DMS153 (cell line): Measurements from ENCODE around the gene PRSS21.

Source experiments
- DNase-seq: peaks from one replicate; lab custom pipeline; 2025; lab: John Stamatoyannopoulos, UW

The PRSS21 gene

DNA sequence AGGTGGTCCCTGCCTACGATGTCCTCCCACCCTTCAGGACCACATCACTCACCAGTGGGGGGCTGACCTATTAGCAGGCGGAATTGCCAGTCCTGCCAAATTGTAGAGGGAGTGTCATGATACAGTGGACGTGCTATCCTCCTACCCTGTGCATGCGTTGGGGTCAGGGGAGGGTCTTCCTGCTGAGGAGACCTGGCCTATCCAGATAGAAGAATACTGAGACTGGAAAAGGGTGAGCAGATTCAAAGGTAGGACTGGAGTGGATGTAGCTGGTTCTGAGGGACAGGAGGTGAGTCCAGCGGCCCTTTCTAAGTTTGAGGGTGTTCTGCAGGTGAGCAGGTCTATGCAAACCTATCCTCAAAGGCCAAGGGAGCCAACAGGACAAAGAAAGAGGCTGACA lies 10.8 kb upstream of the PRSS21 start:
- DNase-seq: no peak

DNA sequence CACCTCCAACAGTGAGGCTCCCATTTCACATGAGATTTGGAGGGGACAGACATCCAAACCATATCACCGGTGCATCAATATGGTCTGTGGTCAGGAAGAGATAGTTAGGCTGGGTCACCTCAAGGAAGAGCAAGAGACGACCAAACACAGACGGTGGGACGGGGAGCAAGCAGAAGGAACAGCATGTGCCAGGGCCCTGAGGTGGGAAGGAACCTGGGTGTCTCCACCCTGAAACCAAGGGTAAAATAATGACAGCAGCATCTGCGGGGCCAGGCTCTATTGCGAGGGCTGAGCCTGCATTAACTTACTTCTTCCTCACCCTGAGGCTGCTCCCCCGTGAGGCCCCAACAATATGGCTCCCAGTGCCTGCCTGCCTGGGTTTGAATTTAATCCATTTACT lies 8.9 kb upstream of the PRSS21 start:
- DNase-seq: no peak

DNA sequence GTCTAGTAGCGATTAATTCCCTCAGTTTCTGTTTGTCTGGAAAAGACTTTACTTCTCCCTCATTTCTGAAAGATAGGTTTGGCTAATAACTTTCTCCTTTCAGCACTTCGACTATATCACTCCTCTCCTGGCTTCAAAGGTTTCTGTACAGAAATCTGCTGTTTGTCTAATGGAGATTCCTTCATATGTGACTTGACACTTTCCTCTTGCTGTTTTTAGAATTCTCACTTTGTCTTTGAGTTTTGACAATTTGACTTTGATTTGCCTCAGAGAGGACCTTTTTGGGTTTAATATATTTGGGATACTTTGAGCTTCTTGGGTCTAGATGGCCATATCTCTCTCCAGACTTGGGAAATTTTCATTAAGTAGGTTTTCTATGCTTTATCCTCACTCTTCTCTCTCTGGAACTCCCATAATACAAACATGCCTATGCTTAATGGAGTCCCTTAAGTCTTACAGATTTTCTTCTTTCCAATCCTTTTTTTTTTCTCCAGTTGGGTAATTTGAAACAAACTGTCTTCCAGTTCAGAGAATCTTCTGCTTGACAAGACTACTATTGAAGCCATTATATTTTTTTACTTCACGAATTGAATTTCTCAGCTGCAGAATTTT lies 7.8 kb upstream of the PRSS21 start:
- no peak for DNase-seq

- no peak for DNase-seq
These were observed 6.4 kb upstream of the PRSS21 start for GRCh38 chr16:2810651-2811050.

DNA sequence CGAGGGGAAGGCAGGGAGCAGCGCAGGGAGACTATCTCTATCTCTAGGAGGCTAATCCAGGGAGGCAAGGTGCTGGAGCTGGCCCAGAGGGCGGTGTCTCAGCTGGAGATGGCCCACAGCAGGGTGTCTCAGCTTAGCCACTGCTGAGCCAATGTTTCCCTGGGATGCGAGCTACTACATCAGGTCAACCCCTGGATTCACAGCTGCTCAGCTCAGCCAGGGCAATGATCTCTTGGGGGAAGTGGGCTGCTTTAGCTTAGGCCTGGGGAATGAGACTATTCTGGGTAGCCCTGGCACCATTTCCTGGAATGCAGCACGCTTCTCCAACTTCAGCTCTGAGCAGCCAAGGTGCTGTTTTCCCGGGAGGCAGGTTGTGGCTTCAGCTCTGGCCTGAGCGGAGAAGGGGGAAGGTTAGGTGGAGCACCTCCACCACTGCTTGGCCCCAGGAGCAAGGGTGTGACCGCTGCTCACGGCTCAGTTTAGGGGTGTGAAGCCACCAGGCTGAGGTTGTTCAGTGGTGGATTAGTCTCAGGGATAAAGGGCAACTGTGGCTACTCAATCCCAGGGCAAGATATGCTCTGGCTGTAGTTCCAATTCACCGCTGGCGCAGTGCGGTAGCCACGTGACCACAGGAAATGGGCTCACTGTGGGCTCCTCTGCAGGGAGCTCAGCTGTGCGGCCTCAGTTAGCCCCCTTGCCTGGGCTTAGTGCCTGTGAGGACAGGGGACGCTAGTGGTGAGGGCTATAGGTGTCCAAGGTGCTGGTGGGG lies 5.2 kb upstream of the PRSS21 start:
- no peak for DNase-seq

DNA sequence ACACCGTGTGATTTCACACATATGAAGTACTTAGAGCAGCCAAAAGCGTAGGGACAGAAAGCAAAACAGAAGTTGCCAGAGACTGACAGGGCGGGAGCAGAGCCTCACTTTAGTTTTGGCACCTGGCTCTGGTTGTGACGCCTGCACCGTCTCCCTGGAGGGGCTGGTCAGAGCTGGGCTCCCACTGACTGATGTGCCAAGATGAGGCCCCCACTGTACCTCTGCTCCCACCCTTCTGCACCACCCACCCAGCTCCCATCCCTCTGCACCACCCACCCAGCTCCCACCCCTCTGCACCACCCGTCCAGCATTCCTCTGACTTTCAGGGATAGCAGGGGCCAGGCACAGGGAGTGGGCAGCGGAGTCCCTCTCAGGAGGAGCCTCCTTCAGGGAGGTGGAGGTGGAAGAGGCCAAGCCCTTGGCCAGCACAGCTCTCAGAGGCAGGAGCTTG lies 3.2 kb upstream of the PRSS21 start:
- no peak for DNase-seq

GRCh38 chr16:2814551-2815298 lies 2.3 kb upstream of the PRSS21 start:
- no peak for DNase-seq

DNA sequence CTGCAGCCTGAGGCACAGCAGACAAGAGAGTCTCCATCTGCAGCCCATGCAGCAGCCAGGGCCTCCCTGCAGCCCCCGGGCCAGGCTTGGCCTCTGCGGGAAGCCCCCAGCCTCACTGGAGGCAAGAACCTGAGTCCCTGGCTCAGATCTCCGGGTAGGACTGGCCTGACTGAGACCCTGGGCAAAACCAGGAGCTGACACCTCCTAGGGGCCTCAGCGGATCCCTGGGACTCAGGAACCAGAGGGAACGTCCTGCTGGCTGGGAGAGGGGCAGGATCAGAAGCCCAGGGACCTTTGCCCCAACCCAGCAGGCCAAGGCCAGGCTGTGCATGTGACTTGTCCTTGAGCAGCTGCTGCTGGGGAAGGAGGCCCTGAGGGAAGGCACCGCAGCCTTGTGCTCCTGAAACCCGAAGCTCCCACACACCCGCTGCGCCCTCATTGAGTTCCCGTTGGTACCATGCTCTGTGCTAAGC lies 1.7 kb upstream of the PRSS21 start:
- DNase-seq: no peak

GRCh38 chr16:2817340-2818271 lies 569 bp downstream of the PRSS21 start:
- no peak for DNase-seq

DNA sequence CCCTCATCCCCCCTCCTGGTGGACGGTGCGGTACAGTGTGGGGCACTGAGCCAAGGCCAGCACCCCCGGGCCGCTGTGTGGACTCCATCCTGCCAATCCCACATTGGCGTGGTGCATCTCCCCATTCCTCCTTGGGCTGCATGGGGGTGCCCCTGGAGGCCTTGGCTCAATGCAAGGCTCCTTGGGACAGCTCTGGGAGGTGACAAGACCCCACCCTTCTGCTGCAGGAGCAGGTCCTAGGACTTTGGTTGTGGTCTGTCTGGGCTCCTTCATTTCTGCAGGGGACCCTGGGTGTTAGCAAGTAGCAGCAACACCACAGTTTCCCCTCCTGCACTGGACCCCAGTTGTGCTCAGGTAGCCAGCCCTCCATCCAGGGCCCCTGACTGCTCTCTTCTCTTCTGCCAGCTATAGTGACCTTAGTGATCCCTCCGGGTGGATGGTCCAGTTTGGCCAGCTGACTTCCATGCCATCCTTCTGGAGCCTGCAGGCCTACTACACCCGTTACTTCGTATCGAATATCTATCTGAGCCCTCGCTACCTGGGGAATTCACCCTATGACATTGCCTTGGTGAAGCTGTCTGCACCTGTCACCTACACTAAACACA lies 1.3 kb downstream of the PRSS21 start:
- no peak for DNase-seq

- no peak for DNase-seq
These were observed 2.3 kb downstream of the PRSS21 start for GRCh38 chr16:2819179-2819938.

DNA sequence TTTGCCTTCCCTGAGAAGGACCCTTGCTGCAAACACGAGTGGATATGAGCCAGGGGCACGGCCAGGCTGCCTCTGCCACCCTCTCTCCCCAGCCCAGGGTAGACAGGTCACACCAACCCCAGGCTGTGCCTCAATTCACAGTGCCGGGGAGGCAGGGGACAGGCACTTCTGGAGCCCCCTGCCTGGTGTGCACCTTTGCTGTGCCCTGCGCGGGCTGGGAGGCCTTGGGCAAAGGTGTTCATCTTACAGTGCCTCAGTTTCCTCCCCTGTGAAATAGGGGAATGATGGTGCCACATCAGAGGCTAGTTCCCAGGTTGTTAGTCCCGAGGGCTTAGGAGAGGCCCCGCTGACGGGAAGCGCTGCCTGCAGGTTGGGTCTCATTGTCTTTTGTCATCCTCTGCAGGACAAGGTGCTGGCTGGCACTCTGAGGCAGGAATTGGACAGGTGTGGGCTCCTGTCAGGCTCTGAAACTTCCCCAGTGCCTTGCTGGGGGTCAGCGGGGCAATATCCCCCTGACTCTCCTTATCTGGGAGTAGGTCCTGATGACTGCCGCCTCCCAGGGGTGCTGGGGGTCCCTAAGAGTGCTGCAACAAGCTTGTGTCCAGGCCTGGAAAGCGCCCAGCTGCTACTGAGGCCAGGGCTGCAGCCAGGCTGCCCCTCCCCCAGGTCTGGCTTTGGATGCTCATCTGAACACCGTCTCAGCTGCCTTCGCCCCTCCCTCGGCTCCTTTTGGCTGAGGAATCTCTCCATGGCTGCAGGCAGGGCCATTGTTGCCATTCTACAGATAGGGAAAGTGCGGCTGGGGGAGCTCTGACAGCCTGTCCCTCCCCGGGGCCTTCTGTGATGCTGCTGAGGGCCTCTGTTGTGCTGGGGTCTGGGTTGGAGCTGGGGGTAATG lies 3.1 kb downstream of the PRSS21 start:
- DNase-seq: no peak

DNA sequence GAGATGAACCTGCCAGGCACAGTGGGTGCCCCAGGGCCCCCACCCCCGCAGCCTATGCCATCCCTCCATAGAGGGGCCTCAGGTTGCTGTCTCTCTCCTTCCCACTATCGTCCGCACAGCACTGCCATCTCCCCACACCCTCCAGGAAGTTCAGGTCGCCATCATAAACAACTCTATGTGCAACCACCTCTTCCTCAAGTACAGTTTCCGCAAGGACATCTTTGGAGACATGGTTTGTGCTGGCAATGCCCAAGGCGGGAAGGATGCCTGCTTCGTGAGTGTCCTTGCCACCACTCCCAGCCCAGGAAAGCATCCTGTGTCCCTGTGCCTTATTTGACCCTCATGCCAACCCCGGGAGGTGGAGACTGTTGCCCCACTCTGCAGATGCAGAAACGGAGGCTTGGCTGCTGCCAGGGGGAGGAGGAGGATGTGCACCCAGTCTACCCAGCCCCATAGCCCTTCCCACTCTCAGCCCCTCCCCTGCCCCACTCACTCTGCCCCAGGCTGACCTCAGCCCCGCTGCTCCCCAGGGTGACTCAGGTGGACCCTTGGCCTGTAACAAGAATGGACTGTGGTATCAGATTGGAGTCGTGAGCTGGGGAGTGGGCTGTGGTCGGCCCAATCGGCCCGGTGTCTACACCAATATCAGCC lies 3.9 kb downstream of the PRSS21 start:
- no peak for DNase-seq

DNA sequence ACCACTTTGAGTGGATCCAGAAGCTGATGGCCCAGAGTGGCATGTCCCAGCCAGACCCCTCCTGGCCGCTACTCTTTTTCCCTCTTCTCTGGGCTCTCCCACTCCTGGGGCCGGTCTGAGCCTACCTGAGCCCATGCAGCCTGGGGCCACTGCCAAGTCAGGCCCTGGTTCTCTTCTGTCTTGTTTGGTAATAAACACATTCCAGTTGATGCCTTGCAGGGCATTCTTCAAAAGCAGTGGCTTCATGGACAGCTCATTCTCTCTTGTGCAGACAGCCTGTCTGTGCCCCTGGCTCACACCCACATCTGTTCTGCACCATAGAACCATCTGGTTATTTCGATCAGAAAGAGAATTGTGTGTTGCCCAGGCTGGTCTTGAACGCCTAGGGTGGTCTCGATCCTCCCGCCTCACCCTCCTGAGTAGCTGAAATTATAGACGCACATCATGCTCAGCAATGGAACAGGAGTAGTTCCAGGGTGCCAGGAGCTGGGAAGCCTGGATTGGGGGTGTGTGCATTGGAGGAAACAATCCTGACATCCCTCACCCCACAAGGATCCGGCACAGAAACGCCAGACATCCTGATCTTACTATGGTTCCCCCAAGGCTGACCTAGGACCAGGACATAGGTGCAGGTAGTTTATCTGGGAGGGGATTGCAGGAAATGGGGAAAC lies 4.6 kb downstream of the PRSS21 start:
- no peak for DNase-seq

GRCh38 chr16:2822158-2822495 lies 5.1 kb downstream of the PRSS21 start:
- DNase-seq: no peak

DNA sequence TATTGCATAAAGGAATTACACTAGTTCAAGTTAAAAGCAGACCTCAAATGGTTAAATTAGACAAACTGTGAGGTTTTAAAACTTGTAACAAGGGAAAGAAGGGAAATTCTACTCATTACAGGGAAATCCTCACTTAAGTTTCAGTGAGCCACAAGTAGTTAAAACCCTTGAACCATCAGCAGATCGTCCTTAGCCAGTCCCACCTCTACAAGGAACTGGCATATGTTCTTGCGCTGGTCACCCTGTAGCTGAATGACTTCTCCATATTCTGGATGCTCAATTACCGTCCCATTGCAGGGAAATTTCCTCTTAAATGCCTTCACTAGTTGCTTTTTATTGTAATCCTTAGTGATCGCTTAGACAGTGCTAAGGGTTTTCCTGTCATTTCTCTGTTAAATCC lies 5.5 kb downstream of the PRSS21 start:
- no peak for DNase-seq

GRCh38 chr16:2824626-2825025 lies 7.6 kb downstream of the PRSS21 start:
- DNase-seq: no peak

DNA sequence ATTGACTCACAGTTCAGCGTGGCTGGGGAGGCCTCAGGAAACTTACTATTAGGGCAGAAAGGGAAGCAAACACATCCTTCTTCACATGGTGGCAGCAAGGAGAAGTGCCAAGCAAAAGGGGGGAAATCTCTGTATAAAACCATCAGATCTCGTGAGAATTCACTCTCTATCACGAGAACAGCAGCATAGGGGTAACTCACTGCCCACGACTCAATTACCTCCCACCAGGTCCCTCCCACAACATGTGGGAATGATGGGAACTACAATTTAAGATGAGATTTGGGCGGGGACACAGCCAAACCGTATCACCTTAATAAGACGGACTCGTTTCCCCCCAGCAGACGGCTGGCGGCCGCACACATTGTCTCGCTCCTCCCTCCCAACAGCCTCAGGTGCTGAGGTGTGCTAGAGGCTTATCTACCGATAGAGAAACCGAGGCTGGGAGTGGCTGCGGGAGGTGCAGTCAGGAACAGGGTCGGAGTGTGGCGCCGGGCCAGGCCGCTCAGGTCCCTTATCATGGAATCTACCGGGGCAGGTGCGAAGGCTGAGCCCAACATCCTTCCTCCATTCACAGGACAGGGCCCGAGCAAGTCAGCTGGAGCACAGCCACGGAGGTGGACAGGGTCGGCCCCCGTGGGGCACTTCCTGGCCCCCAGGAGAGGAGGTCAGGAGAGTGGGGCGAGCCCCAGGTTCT lies 8.2 kb downstream of the PRSS21 start:
- no peak for DNase-seq
